Panc1 (cell line): ENCODE data around the gene SERTM2.

ENCODE experiments used
- CTCF ChIP-seq: fragments of 450-650 bp; IDR thresholded peaks from 2 replicates; pipeline ENCODE4 v1.5.1; 2017; ENCODE audit warnings: mild to moderate bottlenecking
- SIN3A ChIP-seq: IDR thresholded peaks from 2 replicates; pipeline ENCODE4 v1.6.1; 2012; ENCODE audit warnings: low read depth, mild to moderate bottlenecking, low read length, moderate library complexity, borderline replicate concordance; ENCODE audit not compliant: insufficient read depth
- TF ChIP-seq, protein P1 (sequence below), 2 experiments: IDR thresholded peaks; 2 replicates each; pipeline ENCODE4 v1.6.1; 2011 to 2012; ENCODE audit warnings: low read depth in 2 of 2, control low read depth in 1 of 2, low read length in 1 of 2, mild to moderate bottlenecking in 1 of 2, moderate library complexity in 1 of 2; ENCODE audit not compliant: insufficient read depth in 1 of 2

DNA sequence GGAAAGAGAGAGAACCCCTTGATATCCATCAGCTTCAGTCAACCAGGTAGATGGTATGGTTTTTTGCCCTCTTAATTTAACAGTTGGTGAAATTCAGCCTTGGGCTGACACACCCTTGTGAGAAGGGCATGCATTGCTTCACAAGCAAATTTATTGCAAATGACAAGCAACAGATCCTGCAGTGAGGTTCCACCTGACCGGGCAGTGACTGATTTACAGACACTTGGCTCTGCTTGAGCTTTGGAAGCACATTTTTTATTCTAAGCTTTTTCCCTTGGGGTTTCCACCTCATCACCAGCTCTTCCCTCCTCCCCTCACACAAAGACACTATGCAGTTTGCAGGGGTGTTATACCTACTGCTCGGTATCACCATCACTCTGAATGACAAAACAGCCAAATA, 28.3 kb upstream of the SERTM2 start:
- TF ChIP-seq CTCF (no peak), SIN3A (no peak)
- TF ChIP-seq, protein P1, sequence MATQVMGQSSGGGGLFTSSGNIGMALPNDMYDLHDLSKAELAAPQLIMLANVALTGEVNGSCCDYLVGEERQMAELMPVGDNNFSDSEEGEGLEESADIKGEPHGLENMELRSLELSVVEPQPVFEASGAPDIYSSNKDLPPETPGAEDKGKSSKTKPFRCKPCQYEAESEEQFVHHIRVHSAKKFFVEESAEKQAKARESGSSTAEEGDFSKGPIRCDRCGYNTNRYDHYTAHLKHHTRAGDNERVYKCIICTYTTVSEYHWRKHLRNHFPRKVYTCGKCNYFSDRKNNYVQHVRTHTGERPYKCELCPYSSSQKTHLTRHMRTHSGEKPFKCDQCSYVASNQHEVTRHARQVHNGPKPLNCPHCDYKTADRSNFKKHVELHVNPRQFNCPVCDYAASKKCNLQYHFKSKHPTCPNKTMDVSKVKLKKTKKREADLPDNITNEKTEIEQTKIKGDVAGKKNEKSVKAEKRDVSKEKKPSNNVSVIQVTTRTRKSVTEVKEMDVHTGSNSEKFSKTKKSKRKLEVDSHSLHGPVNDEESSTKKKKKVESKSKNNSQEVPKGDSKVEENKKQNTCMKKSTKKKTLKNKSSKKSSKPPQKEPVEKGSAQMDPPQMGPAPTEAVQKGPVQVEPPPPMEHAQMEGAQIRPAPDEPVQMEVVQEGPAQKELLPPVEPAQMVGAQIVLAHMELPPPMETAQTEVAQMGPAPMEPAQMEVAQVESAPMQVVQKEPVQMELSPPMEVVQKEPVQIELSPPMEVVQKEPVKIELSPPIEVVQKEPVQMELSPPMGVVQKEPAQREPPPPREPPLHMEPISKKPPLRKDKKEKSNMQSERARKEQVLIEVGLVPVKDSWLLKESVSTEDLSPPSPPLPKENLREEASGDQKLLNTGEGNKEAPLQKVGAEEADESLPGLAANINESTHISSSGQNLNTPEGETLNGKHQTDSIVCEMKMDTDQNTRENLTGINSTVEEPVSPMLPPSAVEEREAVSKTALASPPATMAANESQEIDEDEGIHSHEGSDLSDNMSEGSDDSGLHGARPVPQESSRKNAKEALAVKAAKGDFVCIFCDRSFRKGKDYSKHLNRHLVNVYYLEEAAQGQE (IDR thresholded peaks at IDR 0.05; ENCODE audit: insufficient read depth in 1 of 2, low read depth in 2 of 2, low read length in 1 of 2) = no peak
